Keratinocyte (primary cell): Measurements from ENCODE around the gene CMTR1. TPM values are rescaled to one million over a fixed set of nuclear protein-coding genes. Genes with fewer than 3 reads are reported as not detected.

ENCODE experiments used
- DNase-seq: peaks from one replicate; pipeline ENCODE4 v3.0.0-alpha.2; 2011; ENCODE audit warnings: low read depth, missing footprints, low spot score
- FAIRE-seq: peaks from 2 replicates; lab custom pipeline; 2011; peaks lifted over from hg19 to GRCh38; lab: Jason Lieb, UNC
- H2AFZ ChIP-seq: 2 replicates; pipeline ENCODE4 v1.6.0; 2012; ENCODE audit warnings: low read length, control low read depth, inconsistent platforms; ENCODE audit not compliant: control insufficient read depth
- H3K27ac ChIP-seq: 2 replicates; pipeline ENCODE4 v1.5.1; 2011; ENCODE audit warnings: low read length; ENCODE audit not compliant: control insufficient read depth, insufficient read depth
- H3K27me3 ChIP-seq: 3 replicates; pipeline ENCODE4 v1.6.0; 2011; ENCODE audit warnings: low read length; ENCODE audit not compliant: control insufficient read depth, insufficient read depth; ENCODE audit errors: extremely low read depth
- H3K36me3 ChIP-seq, 2 experiments: 2 replicates in 1 of 2; 3 replicates in 1 of 2; pipeline ENCODE4 v1.5.1; 2011; ENCODE audit warnings: low read length in 2 of 2, mild to moderate bottlenecking in 1 of 2; ENCODE audit not compliant: control insufficient read depth in 2 of 2, insufficient read depth in 2 of 2; ENCODE audit errors: extremely low read depth in 1 of 2
- H3K4me1 ChIP-seq: 3 replicates; pipeline ENCODE4 v1.5.1; 2011; ENCODE audit warnings: low read length; ENCODE audit not compliant: control insufficient read depth, insufficient read depth; ENCODE audit errors: extremely low read depth
- H3K4me2 ChIP-seq: 3 replicates; pipeline ENCODE4 v1.6.0; 2011; ENCODE audit warnings: low read depth, low read length; ENCODE audit not compliant: control insufficient read depth, insufficient read depth; ENCODE audit errors: extremely low read depth
- H3K4me3 ChIP-seq, 3 experiments: fragments of 200-600 bp in 1 of 3; sonication (generic) in 1 of 3; 2 replicates in 2 of 3; 3 replicates in 1 of 3; pipeline ENCODE4 v1.5.1; 2011 to 2016; ENCODE audit warnings: low read length in 3 of 3, mild to moderate bottlenecking in 3 of 3, control low read depth in 2 of 3, inconsistent platforms in 1 of 3, low read depth in 1 of 3, mixed read lengths in 1 of 3, mixed run types in 1 of 3, moderate library complexity in 1 of 3; ENCODE audit not compliant: control insufficient read depth in 2 of 3, insufficient read depth in 2 of 3; ENCODE audit errors: extremely low read depth in 1 of 3
- H3K79me2 ChIP-seq: 2 replicates; pipeline ENCODE4 v1.6.0; 2012; ENCODE audit warnings: low read length; ENCODE audit not compliant: control insufficient read depth, insufficient read depth
- H3K9ac ChIP-seq: 3 replicates; pipeline ENCODE4 v1.6.0; 2011; ENCODE audit warnings: low read length; ENCODE audit not compliant: control insufficient read depth, insufficient read depth; ENCODE audit errors: extremely low read depth
- H3K9me1 ChIP-seq: 3 replicates; pipeline ENCODE4 v1.6.0; 2011; ENCODE audit warnings: low read length; ENCODE audit not compliant: control insufficient read depth, insufficient read depth; ENCODE audit errors: extremely low read depth
- H3K9me3 ChIP-seq: 2 replicates; pipeline ENCODE4 v1.5.1; 2012; ENCODE audit warnings: low read depth, low read length; ENCODE audit not compliant: control insufficient read depth
- H4K20me1 ChIP-seq: 3 replicates; pipeline ENCODE4 v1.6.0; 2011; ENCODE audit warnings: low read length; ENCODE audit not compliant: control insufficient read depth, insufficient read depth; ENCODE audit errors: extremely low read depth
- CTCF ChIP-seq, 3 experiments: IDR thresholded peaks in 1 of 3; conservative IDR thresholded peaks in 1 of 3; optimal IDR thresholded peaks in 1 of 3; 2 replicates in 2 of 3; 3 replicates in 1 of 3; pipeline versions ENCODE3 to v1.5.1; 2011; ENCODE audit warnings: low read length in 3 of 3, mild to moderate bottlenecking in 3 of 3, moderate library complexity in 2 of 3, control low read depth in 1 of 3, inconsistent platforms in 1 of 3; ENCODE audit not compliant: insufficient read depth in 2 of 3; ENCODE audit errors: extremely low read depth in 1 of 3
- EZH2 ChIP-seq: IDR thresholded peaks from one replicate; pipeline ENCODE4 v1.6.1; 2012; ENCODE audit warnings: inconsistent platforms, mild to moderate bottlenecking, low read length, moderate library complexity
- dilution Hi-C: fragments of 300-500 bp; cut with MboI; formaldehyde crosslinking; loops from one replicate; pipeline ENCODE4 v1.7.0; 2020; ENCODE audit warnings: low sequenced_read_pairs; ENCODE audit not compliant: extremely low pct_ligation_motif_present
- polyA plus RNA-seq, 5 experiments: library from polyadenylated mRNA; depleted of rRNA in 3 of 5; stranded (reverse) in 3 of 5; stranded (forward) in 1 of 5; unstranded in 1 of 5; fragments of >200 nt; gene quantifications; 1 replicate in 1 of 5; 2 replicates in 3 of 5; 3 replicates in 1 of 5; pipeline versions ENCODE4 v1.2.1 to v1.2.3, GENCODE V29; 2011 to 2012; ENCODE audit warnings: missing spikeins in 2 of 5, low read depth in 1 of 5, low replicate concordance in 1 of 5

Gene CMTR1
- polyA plus RNA-seq, 1 donor (not counting 4 experiments of a cell fraction or from before 2014, with no cell fraction given): 24.6 TPM

GRCh38 chr6:37511910-37512399, 78.9 kb downstream of the CMTR1 start:
- FAIRE-seq (no peak), DNase-seq (no peak)
- H3K27ac ChIP-seq: no peak overlapping the region
- no peak overlapping the region for H3K4me2 ChIP-seq
- no peaks in the 10 kb centered on the region for H3K9me1 ChIP-seq
- TF ChIP-seq EZH2 (no peak), CTCF (optimal IDR thresholded peaks at IDR 0.05 in 1 of 3, IDR thresholded peaks at IDR 0.05 in 1 of 3, conservative IDR thresholded peaks at IDR 0.05 in 1 of 3; ENCODE audit: extremely low read depth in 1 of 3, insufficient read depth in 2 of 3, low read length in 3 of 3) (no peak)
- H3K9ac ChIP-seq: no peak overlapping the region
- no peaks in the 10 kb centered on the region for H3K36me3 ChIP-seq
- no peak overlapping the region for H3K4me3 ChIP-seq
- H4K20me1 ChIP-seq: no peaks in the 10 kb centered on the region
- no peaks in the 10 kb centered on the region for H3K9me3 ChIP-seq
- dilution Hi-C loops: no loop called here
- peaks cover 11% of the 10 kb centered on the region for H3K27me3 ChIP-seq
- H3K4me1 ChIP-seq: peaks cover 13% of the 10 kb centered on the region
- no peak overlapping the region for H2AFZ ChIP-seq
- no peaks in the 10 kb centered on the region for H3K79me2 ChIP-seq

DNA sequence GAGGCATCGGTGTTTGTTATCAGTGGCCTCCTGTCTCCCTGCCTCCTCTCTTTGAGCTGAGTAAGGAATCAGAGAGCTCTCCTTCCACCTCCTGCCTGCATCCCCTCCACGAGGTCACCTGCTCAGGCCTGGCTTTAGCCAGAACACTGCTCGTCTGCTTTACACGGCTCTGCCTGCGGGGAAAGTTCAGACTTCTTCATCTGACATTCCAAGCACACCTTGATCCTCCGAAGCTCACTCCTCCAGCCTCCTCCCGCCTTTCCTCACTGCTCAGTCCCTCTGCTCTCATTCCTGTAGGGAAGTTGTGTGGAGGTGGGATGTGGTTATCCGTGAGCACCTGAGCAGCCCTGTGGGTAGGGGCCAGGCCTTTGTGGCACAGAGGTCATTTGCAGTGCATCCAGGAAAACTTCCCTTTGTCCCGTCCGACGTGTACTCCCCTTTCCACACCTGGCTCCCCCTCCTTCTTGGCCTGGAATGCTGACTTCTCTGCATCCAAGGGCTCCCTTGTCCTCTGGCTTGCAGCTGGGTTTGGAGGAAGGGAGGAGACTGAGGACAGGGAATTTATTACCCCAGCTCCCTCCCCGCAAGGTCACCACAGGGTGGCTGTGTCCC, 79.5 kb downstream of the CMTR1 start:
- TF ChIP-seq CTCF (optimal IDR thresholded peaks at IDR 0.05 in 1 of 3, IDR thresholded peaks at IDR 0.05 in 1 of 3, conservative IDR thresholded peaks at IDR 0.05 in 1 of 3; ENCODE audit: extremely low read depth in 1 of 3, insufficient read depth in 2 of 3, low read length in 3 of 3) (no peak), EZH2 (no peak)

More for the DNA sequence above, 79.5 kb downstream of the CMTR1 start:
- no peak for FAIRE-seq
- Histone ChIP-seq H3K27ac (no peak overlapping the region), H2AFZ (no peak overlapping the region), H3K4me2 (no peak overlapping the region), H3K9ac (no peak overlapping the region), H3K9me1 (no peaks in the 10 kb centered on the region), H4K20me1 (no peaks in the 10 kb centered on the region), H3K9me3 (no peaks in the 10 kb centered on the region), H3K27me3 (peaks cover 11% of the 10 kb centered on the region), H3K4me1 (peaks cover 13% of the 10 kb centered on the region), H3K79me2 (no peaks in the 10 kb centered on the region), H3K36me3 (no peaks in the 10 kb centered on the region), H3K4me3 (no peak overlapping the region)
- dilution Hi-C loops: no loop called here
- DNase-seq: no peak
